GM12865 (cell line): Measurements from ENCODE around the gene FER.
"Not testable (repeated sequence)": the region's sequence is repeated elsewhere in the genome, so short reads cannot be mapped to it uniquely, and the experiment has no call there.

Experiments
- DNase-seq: peaks from one replicate; pipeline ENCODE4 v3.0.0; 2010; ENCODE audit warnings: low read depth
- H3K4me3 ChIP-seq: 2 replicates; pipeline ENCODE4 v1.5.1; 2011; ENCODE audit warnings: mild to moderate bottlenecking, low read depth, low read length, control low read depth
- CTCF ChIP-seq: IDR thresholded peaks from 2 replicates; pipeline ENCODE4 v1.5.1; 2011; ENCODE audit warnings: low read length, control low read depth, low read depth, inconsistent platforms; ENCODE audit not compliant: insufficient read depth; ENCODE audit errors: missing control alignments

The FER gene

GRCh38 chr5:108786806-108787483 is 39.2 kb downstream of the FER start:
- no peak for TF ChIP-seq CTCF
- no peak for DNase-seq
- no peak overlapping the region for H3K4me3 ChIP-seq

- no peak for TF ChIP-seq CTCF
These were observed 40.4 kb downstream of the FER start for GRCh38 chr5:108788142-108788541.

GRCh38 chr5:108793207-108793606 is 45.5 kb downstream of the FER start:
- no peak for DNase-seq
- no peak overlapping the region for H3K4me3 ChIP-seq
- no peak for TF ChIP-seq CTCF

More at GRCh38 chr5:108788142-108788541, 40.4 kb downstream of the FER start:
- no peak for DNase-seq
- H3K4me3 ChIP-seq, result no peak overlapping the region

GRCh38 chr5:108794349-108794748 is 46.7 kb downstream of the FER start:
- not testable (repeated sequence) for H3K4me3 ChIP-seq, DNase-seq

- TF ChIP-seq CTCF, result no peak
- no peak overlapping the region for H3K4me3 ChIP-seq
- DNase-seq, result no peak
These were observed 49.7 kb downstream of the FER start for GRCh38 chr5:108797396-108797795.

GRCh38 chr5:108797986-108798385 is 50.3 kb downstream of the FER start:
- no peak for DNase-seq
- no peak overlapping the region for H3K4me3 ChIP-seq
- TF ChIP-seq CTCF, result no peak

- no peak for TF ChIP-seq CTCF
- no peak for DNase-seq
- H3K4me3 ChIP-seq, result no peak overlapping the region
These were observed 51.0 kb downstream of the FER start for GRCh38 chr5:108798513-108799265.
